Fibroblast of lung (primary cell): ENCODE measurements around the gene ADGRE3. TPM values are rescaled to one million over a fixed set of nuclear protein-coding genes. Genes with fewer than 3 reads are reported as not detected.

Experiments
- DNase-seq, 2 donors: peaks; one replicate each; pipeline versions ENCODE4 v3.0.0 to v3.0.0-alpha.2; 2010; ENCODE audit warnings: low read depth in 2 of 2
- H2AFZ ChIP-seq: 2 replicates; pipeline ENCODE4 v1.5.1; 2012; ENCODE audit warnings: low read length, control low read depth, inconsistent platforms
- H3K27ac ChIP-seq: 2 replicates; pipeline ENCODE4 v1.5.1; 2011; ENCODE audit warnings: low read length, control low read depth; ENCODE audit not compliant: insufficient read depth
- H3K27me3 ChIP-seq: 2 replicates; pipeline ENCODE4 v1.5.1; 2011; ENCODE audit warnings: mild to moderate bottlenecking, low read length; ENCODE audit not compliant: control insufficient read depth, insufficient read depth
- H3K36me3 ChIP-seq: 2 replicates; pipeline ENCODE4 v1.5.1; 2011; ENCODE audit warnings: low read length; ENCODE audit not compliant: control insufficient read depth, insufficient read depth
- H3K4me1 ChIP-seq: 2 replicates; pipeline ENCODE4 v1.5.1; 2011; ENCODE audit warnings: low read length; ENCODE audit not compliant: control insufficient read depth, insufficient read depth; ENCODE audit errors: extremely low read depth
- H3K4me2 ChIP-seq: 2 replicates; pipeline ENCODE4 v1.5.1; 2011; ENCODE audit warnings: low read length, control low read depth; ENCODE audit not compliant: insufficient read depth; ENCODE audit errors: extremely low read depth
- H3K4me3 ChIP-seq, 4 experiments: fragments of 200-600 bp in 1 of 4; sonication (generic) in 1 of 4; replicated peaks in 1 of 4; 2 replicates each; pipeline ENCODE4 v1.5.1; 2011 to 2016; ENCODE audit warnings: low read length in 4 of 4, low read depth in 3 of 4, mild to moderate bottlenecking in 3 of 4, control low read depth in 2 of 4, inconsistent platforms in 1 of 4, mixed read lengths in 1 of 4; ENCODE audit not compliant: insufficient read depth in 1 of 4; ENCODE audit errors: control extremely low read depth in 1 of 4
- H3K79me2 ChIP-seq: 2 replicates; pipeline ENCODE4 v1.5.1; 2012; ENCODE audit warnings: mild to moderate bottlenecking, low read length, inconsistent platforms; ENCODE audit not compliant: control insufficient read depth, insufficient read depth
- H3K9ac ChIP-seq: 2 replicates; pipeline ENCODE4 v1.5.1; 2011; ENCODE audit warnings: mild to moderate bottlenecking, low read length, control low read depth; ENCODE audit not compliant: insufficient read depth
- H3K9me3 ChIP-seq: 2 replicates; pipeline ENCODE4 v1.5.1; 2012; ENCODE audit warnings: low read depth, low read length; ENCODE audit not compliant: control insufficient read depth, insufficient read depth
- H4K20me1 ChIP-seq: 2 replicates; pipeline ENCODE4 v1.5.1; 2011; ENCODE audit warnings: low read length; ENCODE audit not compliant: control insufficient read depth, insufficient read depth; ENCODE audit errors: extremely low read depth
- CTCF ChIP-seq, 2 donors: IDR thresholded peaks in 1 of 2; conservative IDR thresholded peaks in 1 of 2; 1 replicate in 1 of 2; 2 replicates in 1 of 2; pipeline ENCODE4 v1.5.1; 2011 to 2012; ENCODE audit warnings: low read length in 2 of 2, control low read depth in 1 of 2, inconsistent platforms in 1 of 2, low read depth in 1 of 2, mild to moderate bottlenecking in 1 of 2
- EZH2 ChIP-seq: IDR thresholded peaks from 2 replicates; pipeline ENCODE4 v1.5.1; 2012; ENCODE audit warnings: low read length, control low read depth, mild to moderate bottlenecking; ENCODE audit errors: missing control alignments
- polyA plus RNA-seq, 2 donors: library from polyadenylated mRNA; depleted of rRNA in 1 of 2; stranded (reverse) in 1 of 2; unstranded in 1 of 2; fragments of >200 nt; gene quantifications; 2 replicates each; pipeline ENCODE4 v1.2.1, GENCODE V29; 2011 to 2012; ENCODE audit warnings: missing spikeins in 1 of 2
- total RNA-seq: library from RNA; depleted of rRNA; stranded (reverse); fragments of >200 nt; gene quantifications from 2 replicates; pipeline ENCODE4 v1.2.1, GENCODE V29; 2014

The ADGRE3 gene
- total and polyA plus RNA-seq, 2 donors (not counting 1 experiment from before 2014, with no cell fraction given): not detected

- DNase-seq: peak; percentile 94 to 96
- H3K79me2 ChIP-seq: peaks cover 18% of the 10 kb centered on the region
- H3K27ac ChIP-seq: peak within 1 kb of the TSS; percentile 68
- peaks cover 6% of the 10 kb centered on the region for H3K4me1 ChIP-seq
- no peaks in the 10 kb centered on the region for H3K27me3 ChIP-seq
- H3K36me3 ChIP-seq: peaks cover 5% of the 10 kb centered on the region
- no peaks in the 10 kb centered on the region for H3K9me3 ChIP-seq
- TF ChIP-seq EZH2 (no peak), CTCF (conservative IDR thresholded peaks at IDR 0.05 in 1 of 2, IDR thresholded peaks at IDR 0.05 in 1 of 2; ENCODE audit: low read depth in 1 of 2, low read length in 2 of 2) (peak; percentile 51 to 62)
- no peaks in the 10 kb centered on the region for H4K20me1 ChIP-seq
- peak within 1 kb of the TSS; percentile 85 for H3K9ac ChIP-seq
- H3K4me3 ChIP-seq: peak within 1 kb of the TSS; percentile 90 to 100 (median 97)
- H3K4me2 ChIP-seq: peak within 1 kb of the TSS; percentile 84
- H2AFZ ChIP-seq: peak within 1 kb of the TSS; percentile 96
Observed at GRCh38 chr19:14571695-14572490, 102.8 kb downstream of the ADGRE3 start, which contains the start of gene NDUFB7. Gene NDUFB7, minus strand, starts transcription at chr19:14572066. Its CDS starts 66 bp downstream, at chr19:14572000.

GRCh38 chr19:14570864-14571527 is 103.6 kb downstream of the ADGRE3 start:
- H3K27ac ChIP-seq: peak overlapping the region; percentile 68

More at GRCh38 chr19:14570864-14571527, 103.6 kb downstream of the ADGRE3 start:
- Histone ChIP-seq H3K4me3 (peak overlapping the region; percentile 90 to 100 (median 97)), H3K4me2 (peak overlapping the region; percentile 84), H3K9ac (peak overlapping the region; percentile 85), H3K36me3 (peaks cover 5% of the 10 kb centered on the region), H3K79me2 (peaks cover 18% of the 10 kb centered on the region), H3K9me3 (no peaks in the 10 kb centered on the region), H3K4me1 (peaks cover 6% of the 10 kb centered on the region), H3K27me3 (no peaks in the 10 kb centered on the region), H2AFZ (no peak overlapping the region), H4K20me1 (no peaks in the 10 kb centered on the region)
- DNase-seq: no peak
- TF ChIP-seq EZH2 (no peak), CTCF (conservative IDR thresholded peaks at IDR 0.05 in 1 of 2, IDR thresholded peaks at IDR 0.05 in 1 of 2; ENCODE audit: low read depth in 1 of 2, low read length in 2 of 2) (no peak)

Other genes starting within 250 kb of the ADGRE3 start
- 125 and 141 TPM in 2 replicates for gene PKN1, start 241.5 kb downstream of the ADGRE3 start, total RNA-seq
- gene PKN1, start 241.5 kb downstream of the ADGRE3 start, polyA plus RNA-seq: 43.2 and 45.3 TPM in 2 replicates
- 9.7 and 18.7 TPM in 2 replicates for gene PTGER1, start 199.5 kb downstream of the ADGRE3 start, total RNA-seq
- 0.67 and 2.3 TPM in 2 replicates for gene PTGER1, start 199.5 kb downstream of the ADGRE3 start, polyA plus RNA-seq
- 80.1 and 129 TPM in 2 replicates for gene GIPC1, start 178.7 kb downstream of the ADGRE3 start, total RNA-seq
- gene GIPC1, start 178.7 kb downstream of the ADGRE3 start, polyA plus RNA-seq: 57.3 and 72.5 TPM in 2 replicates
- 77.3 and 87.7 TPM in 2 replicates for gene DNAJB1, start 156.4 kb downstream of the ADGRE3 start, total RNA-seq
- 87.3 and 148 TPM in 2 replicates for gene DNAJB1, start 156.4 kb downstream of the ADGRE3 start, polyA plus RNA-seq
- 20.5 and 34.0 TPM in 2 replicates for gene TECR, start 145.2 kb downstream of the ADGRE3 start, total RNA-seq
- 73.4 and 109 TPM in 2 replicates for gene TECR, start 145.2 kb downstream of the ADGRE3 start, polyA plus RNA-seq
- gene NDUFB7, start 102.8 kb downstream of the ADGRE3 start, total RNA-seq: 253 and 274 TPM in 2 replicates
- 100 and 110 TPM in 2 replicates for gene NDUFB7, start 102.8 kb downstream of the ADGRE3 start, polyA plus RNA-seq
- 0.17 TPM in 1 of 2 replicates, not detected in the other for gene CLEC17A, start 91.8 kb downstream of the ADGRE3 start, total RNA-seq
- 0.02 and 0.03 TPM in 2 replicates for gene CLEC17A, start 91.8 kb downstream of the ADGRE3 start, polyA plus RNA-seq
- gene ZNF333, start 15.2 kb upstream of the ADGRE3 start, total RNA-seq: 26.7 and 26.9 TPM in 2 replicates
- gene ZNF333, start 15.2 kb upstream of the ADGRE3 start, polyA plus RNA-seq: 7.2 and 10.0 TPM in 2 replicates
- gene ADGRE2, start 103.7 kb upstream of the ADGRE3 start, total RNA-seq: under 0.01 TPM in 2 replicates
- gene ADGRE2, start 103.7 kb upstream of the ADGRE3 start, polyA plus RNA-seq: 0.07 and 0.15 TPM in 2 replicates
- not detected in 2 replicates for gene OR7A5, start 160.3 kb upstream of the ADGRE3 start, total RNA-seq
- gene OR7A5, start 160.3 kb upstream of the ADGRE3 start, polyA plus RNA-seq: not detected in 2 replicates
- not detected in 2 replicates for gene OR7C1, start 160.3 kb upstream of the ADGRE3 start, total RNA-seq
- not detected in 2 replicates for gene OR7C1, start 160.3 kb upstream of the ADGRE3 start, polyA plus RNA-seq
- not detected in 2 replicates for gene OR7A10, start 174.1 kb upstream of the ADGRE3 start, total RNA-seq
- gene OR7A10, start 174.1 kb upstream of the ADGRE3 start, polyA plus RNA-seq: not detected in 2 replicates
- gene OR7A17, start 211.3 kb upstream of the ADGRE3 start, total RNA-seq: not detected in 2 replicates
- gene OR7A17, start 211.3 kb upstream of the ADGRE3 start, polyA plus RNA-seq: not detected in 2 replicates